GOT3 (cell line): ENCODE data around the gene TUBGCP2.

ENCODE experiments used
- DNase-seq: peaks from one replicate; lab custom pipeline; 2025; ENCODE audit warnings: mixed read lengths; lab: John Stamatoyannopoulos, UW

The TUBGCP2 gene

GRCh38 chr10:133279326-133280226 lies 29.1 kb downstream of the TUBGCP2 start:
- no peak for DNase-seq

GRCh38 chr10:133278577-133279265 lies 30.0 kb downstream of the TUBGCP2 start:
- DNase-seq = no peak

GRCh38 chr10:133277993-133278576 lies 30.6 kb downstream of the TUBGCP2 start:
- no peak for DNase-seq

- no peak for DNase-seq
Observed at GRCh38 chr10:133277277-133277992, 31.2 kb downstream of the TUBGCP2 start.

GRCh38 chr10:133276435-133277201 lies 32.1 kb downstream of the TUBGCP2 start, which contains the start of gene ADAM8:
ADAM8 (minus strand) TSS chr10:133276868; CDS start chr10:133276817, 51 bp downstream.
- DNase-seq = no peak

- DNase-seq = no peak
Observed at GRCh38 chr10:133276100-133276434, 32.6 kb downstream of the TUBGCP2 start.

- DNase-seq = no peak
Observed at GRCh38 chr10:133275684-133276092, 33.0 kb downstream of the TUBGCP2 start.

- DNase-seq = peak; percentile 32
Observed at GRCh38 chr10:133274751-133275683, 33.7 kb downstream of the TUBGCP2 start.

- no peak for DNase-seq
Observed at GRCh38 chr10:133273534-133274143, 35.0 kb downstream of the TUBGCP2 start.

- DNase-seq = no peak
Observed at GRCh38 chr10:133272964-133273420, 35.7 kb downstream of the TUBGCP2 start.

- no peak for DNase-seq
Observed at GRCh38 chr10:133272301-133272963, 36.2 kb downstream of the TUBGCP2 start.

- no peak for DNase-seq
Observed at GRCh38 chr10:133271521-133272300, 37.0 kb downstream of the TUBGCP2 start.

GRCh38 chr10:133270773-133271297 lies 37.8 kb downstream of the TUBGCP2 start:
- no peak for DNase-seq

GRCh38 chr10:133270204-133270603 lies 38.5 kb downstream of the TUBGCP2 start:
- no peak for DNase-seq

GRCh38 chr10:133269367-133269766 lies 39.3 kb downstream of the TUBGCP2 start:
- no peak for DNase-seq

- DNase-seq = no peak
Observed at GRCh38 chr10:133268532-133268931, 40.1 kb downstream of the TUBGCP2 start.

- no peak for DNase-seq
Observed at GRCh38 chr10:133267829-133268228, 40.8 kb downstream of the TUBGCP2 start.

- no peak for DNase-seq
Observed at GRCh38 chr10:133267293-133267692, 41.4 kb downstream of the TUBGCP2 start.
